Calu3 (cell line): ENCODE results near the gene KMT2D. TPM values are rescaled to one million over a fixed set of nuclear protein-coding genes. Genes with fewer than 3 reads are reported as not detected.

Experiments
- BruUV-seq: library from RNA; stranded (reverse); fragments of 400-500 nt; replicated peaks from 2 replicates; lab custom pipeline; 2021; lab: Mats Ljungman, UMichigan
- CTCF ChIA-PET: fragments of 300-600 bp; sonication (Branson Sonifier 250); formaldehyde crosslinking; loops from one replicate; lab custom pipeline; 2022; ENCODE audit warnings: antibody characterized with exemption; lab: Charles Lee
- DNase-seq: peaks from one replicate; pipeline ENCODE4 v3.0.0; 2022
- H3K27ac Mint-ChIP-seq: one replicate; pipeline ENCODE4 v1.8.0; 2022; ENCODE audit warnings: mixed read lengths; ENCODE audit not compliant: unreplicated experiment
- H3K27me3 Mint-ChIP-seq: one replicate; pipeline ENCODE4 v1.8.0; 2022; ENCODE audit warnings: mixed read lengths; ENCODE audit not compliant: unreplicated experiment
- H3K36me3 Mint-ChIP-seq: one replicate; pipeline ENCODE4 v1.8.0; 2022; ENCODE audit warnings: mild to moderate bottlenecking, moderate library complexity, mixed read lengths; ENCODE audit not compliant: insufficient read depth, unreplicated experiment
- H3K4me1 Mint-ChIP-seq: one replicate; pipeline ENCODE4 v1.8.0; 2022; ENCODE audit warnings: mild to moderate bottlenecking, low read depth, mixed read lengths; ENCODE audit not compliant: unreplicated experiment
- H3K4me3 Mint-ChIP-seq: one replicate; pipeline ENCODE4 v1.8.0; 2022; ENCODE audit warnings: mild to moderate bottlenecking, low read depth, moderate library complexity, mixed read lengths; ENCODE audit not compliant: unreplicated experiment
- H3K9me3 Mint-ChIP-seq: one replicate; pipeline ENCODE4 v1.8.0; 2022; ENCODE audit warnings: low read depth, mixed read lengths; ENCODE audit not compliant: unreplicated experiment
- CTCF ChIP-seq: fragments of 200-600 bp; IDR thresholded peaks from one replicate; pipeline ENCODE4 v1.8.0; 2022; ENCODE audit warnings: antibody characterized with exemption; ENCODE audit not compliant: unreplicated experiment
- intact Hi-C: fragments of 100-400 bp; cut with micrococcal nuclease; formaldehyde crosslinking; loops from one replicate; pipeline ENCODE4 v1.10.0; 2022; ENCODE audit not compliant: unreplicated experiment
- total RNA-seq: library from RNA; stranded (reverse); gene quantifications from 2 replicates; pipeline ENCODE4 v1.2.3, GENCODE V29; 2022

KMT2D gene
- total RNA-seq, 1 experiment from 2014 or later, result 72.9 TPM

- CTCF ChIA-PET, result no interaction called here
Measured at GRCh38 chr12:49028666-49029275, 31.8 kb downstream of the KMT2D start.

GRCh38 chr12:49027846-49028555 is 32.6 kb downstream of the KMT2D start:
- no peak for TF ChIP-seq CTCF
- intact Hi-C loops, result no loop called here
- Mint-ChIP-seq H3K27ac (no peak overlapping the region), H3K9me3 (no peaks in the 10 kb centered on the region), H3K4me3 (no peak overlapping the region), H3K36me3 (peaks cover 34% of the 10 kb centered on the region), H3K27me3 (no peaks in the 10 kb centered on the region), H3K4me1 (no peaks in the 10 kb centered on the region)
- BruUV-seq, result no TSS peak
- CTCF ChIA-PET, result no interaction called here
- no peak for DNase-seq

More at GRCh38 chr12:49028666-49029275, 31.8 kb downstream of the KMT2D start:
- Mint-ChIP-seq H3K27ac (no peak overlapping the region), H3K36me3 (peaks cover 28% of the 10 kb centered on the region), H3K27me3 (no peaks in the 10 kb centered on the region), H3K4me3 (no peak overlapping the region), H3K4me1 (no peaks in the 10 kb centered on the region), H3K9me3 (no peaks in the 10 kb centered on the region)
- intact Hi-C loops, result no loop called here
- DNase-seq, result no peak
- TF ChIP-seq CTCF, result no peak
- BruUV-seq, result no TSS peak

- CTCF ChIA-PET, result no interaction called here
- no peaks in the 10 kb centered on the region for H3K27me3 Mint-ChIP-seq
- no peak overlapping the region for H3K4me3 Mint-ChIP-seq
- no TSS peak for BruUV-seq
- H3K9me3 Mint-ChIP-seq, result no peaks in the 10 kb centered on the region
- intact Hi-C loops, result no loop called here
- H3K27ac Mint-ChIP-seq, result no peak overlapping the region
- TF ChIP-seq CTCF, result no peak
- peaks cover 40% of the 10 kb centered on the region for H3K36me3 Mint-ChIP-seq
- no peaks in the 10 kb centered on the region for H3K4me1 Mint-ChIP-seq
- no peak for DNase-seq
Measured at GRCh38 chr12:49026678-49027480, 33.7 kb downstream of the KMT2D start.

- no peak overlapping the region for H3K27ac Mint-ChIP-seq
- CTCF ChIA-PET, result no interaction called here
- peaks cover 37% of the 10 kb centered on the region for H3K36me3 Mint-ChIP-seq
- no peak for TF ChIP-seq CTCF
- H3K4me1 Mint-ChIP-seq, result no peaks in the 10 kb centered on the region
- no peak overlapping the region for H3K4me3 Mint-ChIP-seq
- intact Hi-C loops, result no loop called here
- no peaks in the 10 kb centered on the region for H3K27me3 Mint-ChIP-seq
- no TSS peak for BruUV-seq
- DNase-seq, result no peak
- H3K9me3 Mint-ChIP-seq, result no peaks in the 10 kb centered on the region
Measured at GRCh38 chr12:49026101-49026500, 34.5 kb downstream of the KMT2D start.
